IMR-90 (cell line): ENCODE data around the gene CCDC87. TPM values are rescaled to one million over a fixed set of nuclear protein-coding genes. Genes with fewer than 3 reads are reported as not detected.
A peak's percentile ranks its signal among the peaks of the same experiment; 100 is the strongest.

Experiments used
- ATAC-seq: fragments of 200-7000 bp; cut with Tn5 transposase; 2 replicates; pipeline ENCODE4 v1.9.1; 2020; ENCODE audit warnings: low read depth, mild to moderate bottlenecking, moderate library complexity
- BruUV-seq: library from RNA; stranded (reverse); fragments of 400-500 nt; replicated peaks from 2 replicates; lab custom pipeline; 2021; lab: Mats Ljungman, UMichigan
- CTCF ChIA-PET: fragments of 300-600 bp; formaldehyde crosslinking; extraction: SDS; loops from one replicate; lab custom pipeline; 2021; ENCODE audit warnings: antibody characterized with exemption; lab: Yijun Ruan, JAX
- POLR2A ChIA-PET: fragments of 300-600 bp; sonication (Branson Sonifier 250); formaldehyde crosslinking; loops from one replicate; lab custom pipeline; 2022; ENCODE audit warnings: antibody characterized with exemption; ENCODE audit not compliant: unreplicated experiment; lab: Charles Lee
- DNase-seq: peaks from one replicate; pipeline ENCODE4 v3.0.0; 2013
- H2AFZ ChIP-seq: replicated peaks from 2 replicates; pipeline ENCODE3; 2013; ENCODE audit warnings: low read length, mild to moderate bottlenecking; ENCODE audit not compliant: poor library complexity
- H2AK5ac ChIP-seq: 2 replicates; pipeline ENCODE4 v1.6.1; 2013; ENCODE audit warnings: low read depth, low read length, inconsistent platforms
- H2AK9ac ChIP-seq: replicated peaks from 2 replicates; pipeline ENCODE3; 2013; ENCODE audit warnings: mild to moderate bottlenecking, low read depth, low read length, moderate library complexity; ENCODE audit not compliant: poor library complexity
- H2BK120ac ChIP-seq: 2 replicates; pipeline ENCODE4 v1.6.1; 2013; ENCODE audit warnings: low read depth, low read length, inconsistent platforms
- H2BK15ac ChIP-seq: 3 replicates; pipeline ENCODE4 v1.6.1; 2013; ENCODE audit warnings: low read depth, low read length, inconsistent platforms
- H2BK20ac ChIP-seq: 2 replicates; pipeline ENCODE4 v1.6.1; 2013; ENCODE audit warnings: low read depth, mild to moderate bottlenecking, inconsistent platforms, low read length, moderate library complexity
- H2BK5ac ChIP-seq: 2 replicates; pipeline ENCODE4 v1.6.1; 2013; ENCODE audit warnings: mild to moderate bottlenecking, low read depth, low read length, inconsistent platforms; ENCODE audit not compliant: poor library complexity, severe bottlenecking
- H3K14ac ChIP-seq: replicated peaks from 2 replicates; pipeline ENCODE4 v1.6.1; 2013; ENCODE audit warnings: low read depth, low read length, inconsistent platforms
- H3K18ac ChIP-seq: 2 replicates; pipeline ENCODE4 v1.6.1; 2013; ENCODE audit warnings: low read depth, low read length, control low read depth
- H3K23ac ChIP-seq: 2 replicates; pipeline ENCODE4 v1.6.1; 2013; ENCODE audit warnings: low read depth, low read length, inconsistent platforms
- H3K27ac ChIP-seq: 2 replicates; pipeline ENCODE4 v1.5.1; 2013; ENCODE audit warnings: mild to moderate bottlenecking, control low read depth, low read length; ENCODE audit not compliant: insufficient read depth
- H3K27me3 ChIP-seq: 2 replicates; pipeline ENCODE4 v1.6.1; 2013; ENCODE audit warnings: low read length; ENCODE audit not compliant: control insufficient read depth, insufficient read depth
- H3K36me3 ChIP-seq: 2 replicates; pipeline ENCODE4 v1.6.1; 2013; ENCODE audit warnings: low read length, mixed read lengths; ENCODE audit not compliant: control insufficient read depth, insufficient read depth
- H3K4ac ChIP-seq: 2 replicates; pipeline ENCODE4 v1.6.1; 2013; ENCODE audit warnings: low read depth, low read length, inconsistent platforms
- H3K4me1 ChIP-seq: 2 replicates; pipeline ENCODE4 v1.6.1; 2013; ENCODE audit warnings: low read length, mixed read lengths; ENCODE audit not compliant: control insufficient read depth, insufficient read depth
- H3K4me2 ChIP-seq: 2 replicates; pipeline ENCODE4 v1.6.1; 2013; ENCODE audit warnings: low read depth, mild to moderate bottlenecking, control low read depth, low read length, moderate library complexity
- H3K4me3 ChIP-seq: 2 replicates; pipeline ENCODE4 v1.5.1; 2013; ENCODE audit warnings: low read depth, mild to moderate bottlenecking, control low read depth, low read length, moderate library complexity; ENCODE audit not compliant: insufficient read depth
- H3K56ac ChIP-seq: 2 replicates; pipeline ENCODE4 v1.6.1; 2013; ENCODE audit warnings: low read length, inconsistent platforms; ENCODE audit not compliant: insufficient read depth; ENCODE audit errors: extremely low read depth
- H3K79me1 ChIP-seq, 2 experiments: 2 replicates each; pipeline ENCODE4 v1.6.1; 2013; ENCODE audit warnings: low read length in 2 of 2, inconsistent platforms in 1 of 2, low read depth in 1 of 2
- H3K9ac ChIP-seq: 2 replicates; pipeline ENCODE4 v1.6.1; 2013; ENCODE audit warnings: low read depth, low read length, control low read depth
- H3K9me1 ChIP-seq: 2 replicates; pipeline ENCODE4 v1.6.1; 2013; ENCODE audit warnings: low read length, inconsistent platforms; ENCODE audit not compliant: insufficient read depth
- H3K9me3 ChIP-seq: 2 replicates; pipeline ENCODE4 v1.6.1; 2013; ENCODE audit warnings: low read length; ENCODE audit not compliant: control insufficient read depth, insufficient read depth
- H4K20me1 ChIP-seq: 2 replicates; pipeline ENCODE4 v1.6.1; 2013; ENCODE audit warnings: low read length, inconsistent platforms; ENCODE audit not compliant: insufficient read depth
- H4K5ac ChIP-seq: 2 replicates; pipeline ENCODE4 v1.6.1; 2013; ENCODE audit warnings: mild to moderate bottlenecking, low read depth, low read length, control low read depth
- H4K8ac ChIP-seq, 2 experiments: 2 replicates each; pipeline ENCODE4 v1.6.1; 2013; ENCODE audit warnings: low read depth in 2 of 2, low read length in 2 of 2, control low read depth in 1 of 2, inconsistent platforms in 1 of 2
- H4K91ac ChIP-seq: 2 replicates; pipeline ENCODE4 v1.6.1; 2013; ENCODE audit warnings: low read depth, low read length, inconsistent platforms; ENCODE audit not compliant: insufficient read depth
- BHLHE40 ChIP-seq: fragments of 150-350 bp; IDR thresholded peaks from 2 replicates; pipeline ENCODE4 v1.6.1; 2016; ENCODE audit warnings: mild to moderate bottlenecking, low read depth, low read length
- CEBPB ChIP-seq: IDR thresholded peaks from 2 replicates; pipeline ENCODE4 v1.6.1; 2012; ENCODE audit warnings: low read depth, low read length, improper control_type of control experiment
- FOS ChIP-seq: fragments of 150-350 bp; IDR thresholded peaks from 2 replicates; pipeline ENCODE4 v1.6.1; 2016; ENCODE audit warnings: low read depth, low read length
- MAZ ChIP-seq: IDR thresholded peaks from 2 replicates; pipeline ENCODE4 v1.6.1; 2012; ENCODE audit warnings: low read depth, mild to moderate bottlenecking, low read length, improper control_type of control experiment, moderate library complexity, borderline replicate concordance
- NFE2L2 ChIP-seq: fragments of 150-350 bp; IDR thresholded peaks from 2 replicates; pipeline ENCODE4 v1.6.1; 2016; ENCODE audit warnings: low read depth, mild to moderate bottlenecking, low read length
- POLR2A ChIP-seq: IDR thresholded peaks from 2 replicates; pipeline ENCODE4 v1.6.1; 2012; ENCODE audit warnings: mild to moderate bottlenecking, low read depth, low read length
- RAD21 ChIP-seq: IDR thresholded peaks from 2 replicates; pipeline ENCODE4 v1.6.1; 2012; ENCODE audit warnings: low read length, improper control_type of control experiment
- RCOR1 ChIP-seq: IDR thresholded peaks from 2 replicates; pipeline ENCODE4 v1.6.1; 2012; ENCODE audit warnings: mild to moderate bottlenecking, low read length, improper control_type of control experiment; ENCODE audit not compliant: insufficient replicate concordance
- RFX5 ChIP-seq: IDR thresholded peaks from 2 replicates; pipeline ENCODE4 v1.8.0; 2012; ENCODE audit warnings: low read depth, mild to moderate bottlenecking, low read length, moderate library complexity
- SMC3 ChIP-seq: fragments of 150-350 bp; IDR thresholded peaks from 2 replicates; pipeline ENCODE4 v1.6.1; 2016; ENCODE audit warnings: low read depth, mild to moderate bottlenecking, antibody characterized with exemption, low read length, moderate library complexity
- WGBS, 2 experiments: methylation state at CpG; one replicate each; pipeline versions ENCODE4 v1.1.5 to v1.1.7; 2013; ENCODE audit warnings: missing lambda C conversion rate in 2 of 2; ENCODE audit not compliant: insufficient read length in 1 of 2; ENCODE audit errors: extremely low coverage in 2 of 2; 5-methylcytosine and 5-hydroxymethylcytosine counted together
- dilution Hi-C: fragments of 300-500 bp; cut with HindIII; formaldehyde crosslinking; loops from one replicate; pipeline ENCODE4 v1.14.3; 2018; ENCODE audit warnings: low sequenced_read_pairs; ENCODE audit not compliant: unreplicated experiment
- in situ Hi-C: fragments of 300-500 bp; cut with MboI; formaldehyde crosslinking; loops from 3 replicates; pipeline ENCODE4 v1.14.3; 2019; ENCODE audit warnings: low sequenced_read_pairs, inconsistent platforms, mixed read lengths
- intact Hi-C: fragments of 100-400 bp; cut with micrococcal nuclease; formaldehyde crosslinking; loops from 2 replicates; pipeline ENCODE4 v1.10.0; 2022
- polyA plus RNA-seq, 3 experiments: library from polyadenylated mRNA; depleted of rRNA; stranded (reverse); fragments of >200 nt; gene quantifications; 2 replicates each; pipeline ENCODE4 v1.2.3, GENCODE V29; 2012; ENCODE audit warnings: low replicate concordance in 1 of 3
- total RNA-seq: library from RNA; depleted of rRNA; stranded (reverse); fragments of >200 nt; gene quantifications from 2 replicates; pipeline ENCODE4 v1.2.3, GENCODE V29; 2012
- TF ChIP-seq, protein P1 (sequence below): fragments of 150-350 bp; IDR thresholded peaks from 2 replicates; pipeline ENCODE4 v1.6.1; 2016; ENCODE audit warnings: low read depth, mild to moderate bottlenecking, low read length, moderate library complexity, borderline replicate concordance
- TF ChIP-seq, protein P2 (sequence below): conservative IDR thresholded peaks from 2 replicates; pipeline ENCODE4 v1.5.1; 2012; ENCODE audit warnings: mild to moderate bottlenecking, low read depth, low read length, improper control_type of control experiment
- TF ChIP-seq, protein P3 (sequence below): fragments of 150-350 bp; IDR thresholded peaks from 2 replicates; pipeline ENCODE4 v1.6.1; 2017; ENCODE audit warnings: mild to moderate bottlenecking, antibody characterized with exemption, low read length, low read depth

The CCDC87 gene
- total and polyA plus RNA-seq, 2 of the 4 experiments (the other 2 are of a cell fraction): 0.18 to 0.19 TPM

DNA sequence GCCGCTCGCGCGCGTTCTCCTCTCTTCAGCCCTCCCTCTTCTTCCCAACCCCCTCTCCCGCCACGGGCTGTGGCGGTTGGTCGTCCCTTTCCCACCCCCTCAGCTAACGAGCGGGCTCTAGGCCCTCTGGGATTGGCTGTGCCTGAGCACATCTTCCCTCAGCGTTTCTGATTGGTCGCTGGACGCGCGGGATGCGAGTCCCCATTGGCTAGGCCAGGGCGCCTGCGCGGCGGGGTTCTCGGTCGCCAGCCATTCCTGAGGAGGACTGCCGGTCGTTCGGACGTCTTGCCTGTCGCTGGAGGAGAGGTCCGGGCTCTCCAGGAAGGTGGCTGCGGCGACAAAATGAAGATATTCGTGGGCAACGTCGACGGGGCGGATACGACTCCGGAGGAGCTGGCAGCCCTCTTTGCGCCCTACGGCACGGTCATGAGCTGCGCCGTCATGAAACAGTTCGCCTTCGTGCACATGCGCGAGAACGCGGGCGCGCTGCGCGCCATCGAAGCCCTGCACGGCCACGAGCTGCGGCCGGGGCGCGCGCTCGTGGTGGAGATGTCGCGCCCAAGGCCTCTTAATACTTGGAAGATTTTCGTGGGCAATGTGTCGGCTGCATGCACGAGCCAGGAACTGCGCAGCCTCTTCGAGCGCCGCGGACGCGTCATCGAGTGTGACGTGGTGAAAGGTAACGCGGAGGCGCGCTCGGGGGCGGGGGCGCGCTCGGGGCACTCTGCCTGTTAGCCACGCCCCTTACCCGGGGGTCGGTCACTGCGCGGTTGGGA, 23.7 kb upstream of the CCDC87 start, which contains the start of gene RBM14:
RBM14 (plus strand) TSS at position 252 of the 776 bp plus-strand sequence; CDS start at position 343, 91 bp downstream.
- peak within 1 kb of the TSS; percentile 83 for H3K56ac ChIP-seq
- no peak within 1 kb of the TSS for H2BK20ac ChIP-seq
- peak; percentile 95 for ATAC-seq
- H3K9me1 ChIP-seq: peaks cover 6% of the 10 kb centered on the region
- peak within 1 kb of the TSS; percentile 16; the same call in 1 of the 2 replicates for H3K18ac ChIP-seq
- H3K4me2 ChIP-seq: peak within 1 kb of the TSS; percentile 97
- dilution Hi-C loops (no loop called here), intact Hi-C loops (loop anchor here (2.0 kb wide), 1 partner anchor 22 kb away; the partner anchor contains the start of gene RBM4), in situ Hi-C loops (no loop called here)
- H3K27ac ChIP-seq: peak within 1 kb of the TSS; percentile 86
- no peaks in the 10 kb centered on the region for H3K9me3 ChIP-seq
- H2BK120ac ChIP-seq: peak within 1 kb of the TSS; percentile 73; the same call in 1 of the 2 replicates
- peak within 1 kb of the TSS; percentile 92 for H4K91ac ChIP-seq
- no peak within 1 kb of the TSS for H2BK15ac ChIP-seq
- BruUV-seq: no TSS peak
- H4K20me1 ChIP-seq: peaks cover 51% of the 10 kb centered on the region
- peak within 1 kb of the TSS; percentile 86 for H2BK5ac ChIP-seq
- POLR2A ChIA-PET: interaction anchor here (0.5 to 1.6 kb wide), 6 partner anchors 9 to 110 kb away, joined by 3 to 14 read pairs (median 6); partner anchors contain the start of gene RBM4
- H2AK5ac ChIP-seq: peak within 1 kb of the TSS; percentile 97
- H2AFZ ChIP-seq: peak within 1 kb of the TSS; percentile 98
- WGBS, 2 experiments: 1% methylated on average over 35 of the region's 90 CpGs; no CpG with 5 or more reads in 1 of the 2 experiments
- peak within 1 kb of the TSS; percentile 96 for H3K4ac ChIP-seq
- peak; percentile 99 for DNase-seq
- CTCF ChIA-PET: interaction anchor here (0.7 kb wide), 1 partner anchor 20 kb away, joined by 3 read pairs; no protein-coding TSS in a partner anchor
- peak within 1 kb of the TSS; percentile 97 for H2AK9ac ChIP-seq
- peak within 1 kb of the TSS; percentile 66 for H4K5ac ChIP-seq
- peak within 1 kb of the TSS; percentile 84 for H3K9ac ChIP-seq
- peaks cover 5 to 47% of the 10 kb centered on the region in 2 experiments; a peak in 3 of 4 replicates for H3K79me1 ChIP-seq
- peaks cover 6% of the 10 kb centered on the region; the same call in 1 of the 2 replicates for H3K36me3 ChIP-seq
- peak within 1 kb of the TSS; percentile 97 for H3K23ac ChIP-seq
- no peaks in the 10 kb centered on the region for H3K27me3 ChIP-seq
- peak within 1 kb of the TSS; percentile 65 for H3K4me3 ChIP-seq
- peaks cover 2% of the 10 kb centered on the region; the same call in 1 of the 2 replicates for H3K4me1 ChIP-seq
- H3K14ac ChIP-seq: peak within 1 kb of the TSS; percentile 95
- H4K8ac ChIP-seq: peak within 1 kb of the TSS; percentile 87 to 96
- TF ChIP-seq SMC3 (no peak), RCOR1 (no peak), RFX5 (no peak), FOS (peak; percentile 40; the same call in 1 of the 2 replicates), MAZ (peak; percentile 91), CEBPB (no peak), NFE2L2 (peak; percentile 7; the same call in 1 of the 2 replicates), BHLHE40 (peak; percentile 60; the same call in 1 of the 2 replicates), RAD21 (no peak; the same call in 1 of the 2 replicates), POLR2A (peak; percentile 99)
- TF ChIP-seq, protein P1, sequence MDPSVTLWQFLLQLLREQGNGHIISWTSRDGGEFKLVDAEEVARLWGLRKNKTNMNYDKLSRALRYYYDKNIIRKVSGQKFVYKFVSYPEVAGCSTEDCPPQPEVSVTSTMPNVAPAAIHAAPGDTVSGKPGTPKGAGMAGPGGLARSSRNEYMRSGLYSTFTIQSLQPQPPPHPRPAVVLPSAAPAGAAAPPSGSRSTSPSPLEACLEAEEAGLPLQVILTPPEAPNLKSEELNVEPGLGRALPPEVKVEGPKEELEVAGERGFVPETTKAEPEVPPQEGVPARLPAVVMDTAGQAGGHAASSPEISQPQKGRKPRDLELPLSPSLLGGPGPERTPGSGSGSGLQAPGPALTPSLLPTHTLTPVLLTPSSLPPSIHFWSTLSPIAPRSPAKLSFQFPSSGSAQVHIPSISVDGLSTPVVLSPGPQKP: no peak
- TF ChIP-seq, protein P2, sequence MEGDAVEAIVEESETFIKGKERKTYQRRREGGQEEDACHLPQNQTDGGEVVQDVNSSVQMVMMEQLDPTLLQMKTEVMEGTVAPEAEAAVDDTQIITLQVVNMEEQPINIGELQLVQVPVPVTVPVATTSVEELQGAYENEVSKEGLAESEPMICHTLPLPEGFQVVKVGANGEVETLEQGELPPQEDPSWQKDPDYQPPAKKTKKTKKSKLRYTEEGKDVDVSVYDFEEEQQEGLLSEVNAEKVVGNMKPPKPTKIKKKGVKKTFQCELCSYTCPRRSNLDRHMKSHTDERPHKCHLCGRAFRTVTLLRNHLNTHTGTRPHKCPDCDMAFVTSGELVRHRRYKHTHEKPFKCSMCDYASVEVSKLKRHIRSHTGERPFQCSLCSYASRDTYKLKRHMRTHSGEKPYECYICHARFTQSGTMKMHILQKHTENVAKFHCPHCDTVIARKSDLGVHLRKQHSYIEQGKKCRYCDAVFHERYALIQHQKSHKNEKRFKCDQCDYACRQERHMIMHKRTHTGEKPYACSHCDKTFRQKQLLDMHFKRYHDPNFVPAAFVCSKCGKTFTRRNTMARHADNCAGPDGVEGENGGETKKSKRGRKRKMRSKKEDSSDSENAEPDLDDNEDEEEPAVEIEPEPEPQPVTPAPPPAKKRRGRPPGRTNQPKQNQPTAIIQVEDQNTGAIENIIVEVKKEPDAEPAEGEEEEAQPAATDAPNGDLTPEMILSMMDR: no peak
- TF ChIP-seq, protein P3, sequence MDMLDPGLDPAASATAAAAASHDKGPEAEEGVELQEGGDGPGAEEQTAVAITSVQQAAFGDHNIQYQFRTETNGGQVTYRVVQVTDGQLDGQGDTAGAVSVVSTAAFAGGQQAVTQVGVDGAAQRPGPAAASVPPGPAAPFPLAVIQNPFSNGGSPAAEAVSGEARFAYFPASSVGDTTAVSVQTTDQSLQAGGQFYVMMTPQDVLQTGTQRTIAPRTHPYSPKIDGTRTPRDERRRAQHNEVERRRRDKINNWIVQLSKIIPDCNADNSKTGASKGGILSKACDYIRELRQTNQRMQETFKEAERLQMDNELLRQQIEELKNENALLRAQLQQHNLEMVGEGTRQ: peak; percentile 5; the same call in 1 of the 2 replicates
